ENCODE results near the gene TRIM71. TPM values are rescaled to one million over a fixed set of nuclear protein-coding genes. Genes with fewer than 3 reads are reported as not detected.

Gene TRIM71
- total and polyA plus RNA-seq, 2 of the 13 experiments (the other 11 are each of a cell fraction or from before 2014, with no cell fraction given) = 21.7 to 76.9 TPM

DNA sequence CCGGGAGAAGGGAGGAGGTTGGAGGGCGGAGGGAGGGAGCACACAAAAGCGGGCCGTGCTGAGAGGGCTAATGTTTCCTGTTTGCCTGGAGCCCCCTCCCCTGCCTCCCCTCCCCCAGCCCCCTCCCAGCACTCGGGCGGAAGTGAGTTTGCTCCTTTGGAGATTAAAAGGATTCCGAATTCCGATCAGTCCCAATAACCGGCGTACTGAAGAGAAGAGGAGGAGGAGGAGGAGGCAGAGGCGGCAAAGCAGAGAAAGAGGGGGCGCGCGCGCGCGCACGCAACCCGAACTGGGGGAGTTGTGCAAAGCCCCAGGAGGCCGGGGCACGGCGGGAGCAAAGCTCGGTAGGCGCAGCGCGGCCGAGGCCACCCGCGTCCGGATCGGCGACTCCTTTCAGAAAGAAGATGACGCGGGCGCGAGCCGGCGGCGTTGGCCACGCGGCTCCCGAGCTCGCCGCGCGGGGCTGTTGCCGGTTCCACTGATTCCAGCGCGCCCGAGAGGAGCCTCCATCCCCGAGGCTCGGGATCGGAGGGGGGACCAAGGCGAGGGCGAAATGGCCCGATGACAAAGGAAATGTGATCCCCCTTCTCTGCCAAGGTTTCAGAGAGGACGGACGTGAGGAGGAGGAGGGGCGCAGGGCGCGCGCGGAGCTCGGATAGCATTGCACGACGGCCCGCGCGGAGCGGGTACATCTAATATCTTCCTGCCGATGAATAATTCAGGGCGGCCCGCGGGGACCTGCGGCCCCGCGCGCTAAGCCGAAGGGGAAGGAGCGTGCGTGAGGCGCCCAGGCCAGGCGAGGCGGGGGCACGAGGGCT is 1.1 kb upstream of the TRIM71 start (continued):
- TF ChIP-seq EED (CRISPR knock-in tag; IDR thresholded peaks at IDR 0.05) (no peak), FIP1L1 (IDR thresholded peaks at IDR 0.05; ENCODE audit: borderline replicate concordance, insufficient read depth, low read depth, low read length) (no peak; the same call in 1 of the 2 replicates), ZNF543 (CRISPR knock-in tag; IDR thresholded peaks at IDR 0.05) (peak; percentile 41; the same call in 1 of the 2 replicates), SMARCE1 (IDR thresholded peaks at IDR 0.05; ENCODE audit: borderline replicate concordance) (no peak), CCAR2 (optimal IDR thresholded peaks at IDR 0.05; ENCODE audit: low read depth, low read length) (no peak), ZNF460 (CRISPR knock-in tag; IDR thresholded peaks at IDR 0.05; ENCODE audit: borderline replicate concordance) (no peak), HDAC2 (CRISPR knock-in tag; IDR thresholded peaks at IDR 0.05) (peak; percentile 46; the same call in 1 of the 2 replicates), ZNF782 (CRISPR knock-in tag; IDR thresholded peaks at IDR 0.05; ENCODE audit: borderline replicate concordance) (no peak), HES4 (CRISPR knock-in tag; IDR thresholded peaks at IDR 0.05; ENCODE audit: borderline replicate concordance) (no peak; the same call in 1 of the 2 replicates), PHF5A (CRISPR knock-in tag; IDR thresholded peaks at IDR 0.05; ENCODE audit: low read depth, unreplicated experiment) (no peak), NCOA5 (CRISPR knock-in tag; IDR thresholded peaks at IDR 0.05) (no peak), HNRNPL (IDR thresholded peaks at IDR 0.05; ENCODE audit: low read depth, low read length) (no peak), RFXAP (CRISPR knock-in tag; IDR thresholded peaks at IDR 0.05; ENCODE audit: borderline replicate concordance) (no peak)
- TF ChIP-seq, protein P1, sequence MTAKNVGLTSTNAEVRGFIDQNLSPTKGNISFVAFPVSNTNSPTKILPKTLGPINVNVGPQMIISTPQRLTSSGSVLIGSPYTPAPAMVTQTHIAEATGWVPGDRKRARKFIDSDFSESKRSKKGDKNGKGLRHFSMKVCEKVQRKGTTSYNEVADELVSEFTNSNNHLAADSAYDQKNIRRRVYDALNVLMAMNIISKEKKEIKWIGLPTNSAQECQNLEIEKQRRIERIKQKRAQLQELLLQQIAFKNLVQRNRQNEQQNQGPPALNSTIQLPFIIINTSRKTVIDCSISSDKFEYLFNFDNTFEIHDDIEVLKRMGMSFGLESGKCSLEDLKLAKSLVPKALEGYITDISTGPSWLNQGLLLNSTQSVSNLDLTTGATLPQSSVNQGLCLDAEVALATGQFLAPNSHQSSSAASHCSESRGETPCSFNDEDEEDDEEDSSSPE (CRISPR knock-in tag; IDR thresholded peaks at IDR 0.05) = 0 out of 2 replicates have a peak, but pooled peaks have one; percentile 55
- TF ChIP-seq, protein P2, sequence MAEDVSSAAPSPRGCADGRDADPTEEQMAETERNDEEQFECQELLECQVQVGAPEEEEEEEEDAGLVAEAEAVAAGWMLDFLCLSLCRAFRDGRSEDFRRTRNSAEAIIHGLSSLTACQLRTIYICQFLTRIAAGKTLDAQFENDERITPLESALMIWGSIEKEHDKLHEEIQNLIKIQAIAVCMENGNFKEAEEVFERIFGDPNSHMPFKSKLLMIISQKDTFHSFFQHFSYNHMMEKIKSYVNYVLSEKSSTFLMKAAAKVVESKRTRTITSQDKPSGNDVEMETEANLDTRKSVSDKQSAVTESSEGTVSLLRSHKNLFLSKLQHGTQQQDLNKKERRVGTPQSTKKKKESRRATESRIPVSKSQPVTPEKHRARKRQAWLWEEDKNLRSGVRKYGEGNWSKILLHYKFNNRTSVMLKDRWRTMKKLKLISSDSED (CRISPR knock-in tag; IDR thresholded peaks at IDR 0.05) = no peak
- TF ChIP-seq, protein P3, sequence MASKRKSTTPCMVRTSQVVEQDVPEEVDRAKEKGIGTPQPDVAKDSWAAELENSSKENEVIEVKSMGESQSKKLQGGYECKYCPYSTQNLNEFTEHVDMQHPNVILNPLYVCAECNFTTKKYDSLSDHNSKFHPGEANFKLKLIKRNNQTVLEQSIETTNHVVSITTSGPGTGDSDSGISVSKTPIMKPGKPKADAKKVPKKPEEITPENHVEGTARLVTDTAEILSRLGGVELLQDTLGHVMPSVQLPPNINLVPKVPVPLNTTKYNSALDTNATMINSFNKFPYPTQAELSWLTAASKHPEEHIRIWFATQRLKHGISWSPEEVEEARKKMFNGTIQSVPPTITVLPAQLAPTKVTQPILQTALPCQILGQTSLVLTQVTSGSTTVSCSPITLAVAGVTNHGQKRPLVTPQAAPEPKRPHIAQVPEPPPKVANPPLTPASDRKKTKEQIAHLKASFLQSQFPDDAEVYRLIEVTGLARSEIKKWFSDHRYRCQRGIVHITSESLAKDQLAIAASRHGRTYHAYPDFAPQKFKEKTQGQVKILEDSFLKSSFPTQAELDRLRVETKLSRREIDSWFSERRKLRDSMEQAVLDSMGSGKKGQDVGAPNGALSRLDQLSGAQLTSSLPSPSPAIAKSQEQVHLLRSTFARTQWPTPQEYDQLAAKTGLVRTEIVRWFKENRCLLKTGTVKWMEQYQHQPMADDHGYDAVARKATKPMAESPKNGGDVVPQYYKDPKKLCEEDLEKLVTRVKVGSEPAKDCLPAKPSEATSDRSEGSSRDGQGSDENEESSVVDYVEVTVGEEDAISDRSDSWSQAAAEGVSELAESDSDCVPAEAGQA (IDR thresholded peaks at IDR 0.05; ENCODE audit: low read depth) = no peak
- TF ChIP-seq, protein P3 (CRISPR knock-in tag; IDR thresholded peaks at IDR 0.05; ENCODE audit: borderline replicate concordance) = no peak; the same call in 1 of the 2 replicates
- TF ChIP-seq, protein P4, sequence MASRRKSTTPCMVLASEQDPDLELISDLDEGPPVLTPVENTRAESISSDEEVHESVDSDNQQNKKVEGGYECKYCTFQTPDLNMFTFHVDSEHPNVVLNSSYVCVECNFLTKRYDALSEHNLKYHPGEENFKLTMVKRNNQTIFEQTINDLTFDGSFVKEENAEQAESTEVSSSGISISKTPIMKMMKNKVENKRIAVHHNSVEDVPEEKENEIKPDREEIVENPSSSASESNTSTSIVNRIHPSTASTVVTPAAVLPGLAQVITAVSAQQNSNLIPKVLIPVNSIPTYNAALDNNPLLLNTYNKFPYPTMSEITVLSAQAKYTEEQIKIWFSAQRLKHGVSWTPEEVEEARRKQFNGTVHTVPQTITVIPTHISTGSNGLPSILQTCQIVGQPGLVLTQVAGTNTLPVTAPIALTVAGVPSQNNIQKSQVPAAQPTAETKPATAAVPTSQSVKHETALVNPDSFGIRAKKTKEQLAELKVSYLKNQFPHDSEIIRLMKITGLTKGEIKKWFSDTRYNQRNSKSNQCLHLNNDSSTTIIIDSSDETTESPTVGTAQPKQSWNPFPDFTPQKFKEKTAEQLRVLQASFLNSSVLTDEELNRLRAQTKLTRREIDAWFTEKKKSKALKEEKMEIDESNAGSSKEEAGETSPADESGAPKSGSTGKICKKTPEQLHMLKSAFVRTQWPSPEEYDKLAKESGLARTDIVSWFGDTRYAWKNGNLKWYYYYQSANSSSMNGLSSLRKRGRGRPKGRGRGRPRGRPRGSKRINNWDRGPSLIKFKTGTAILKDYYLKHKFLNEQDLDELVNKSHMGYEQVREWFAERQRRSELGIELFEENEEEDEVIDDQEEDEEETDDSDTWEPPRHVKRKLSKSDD (CRISPR knock-in tag; IDR thresholded peaks at IDR 0.05; ENCODE audit: low read depth) = no peak

All from HepG2 (cell line).